Mesenchymal stem cell (in vitro differentiated cells and primary cell): ENCODE measurements around the gene GART.
A peak's percentile ranks its signal among the peaks of the same experiment; 100 is the strongest.

Experiments used
- DNase-seq: peaks from one replicate; pipeline ENCODE4 v3.0.0-alpha.2; 2013
- H2AFZ ChIP-seq: one replicate; pipeline ENCODE4 v1.6.1; 2013; ENCODE audit warnings: low read depth, mild to moderate bottlenecking, control low read depth, inconsistent platforms, low read length, moderate library complexity
- H2AK5ac ChIP-seq: 2 replicates; pipeline ENCODE4 v1.6.1; 2013; ENCODE audit warnings: low read length, moderate library complexity, mild to moderate bottlenecking, inconsistent platforms; ENCODE audit not compliant: severe bottlenecking
- H2BK120ac ChIP-seq: one replicate; pipeline ENCODE4 v1.6.1; 2013; ENCODE audit warnings: low read depth, mild to moderate bottlenecking, inconsistent platforms, low read length, moderate library complexity
- H2BK12ac ChIP-seq, 2 experiments: one replicate each; pipeline ENCODE4 v1.6.1; 2013; ENCODE audit warnings: inconsistent platforms in 2 of 2, low read length in 2 of 2, mild to moderate bottlenecking in 2 of 2, moderate library complexity in 2 of 2, control low read depth in 1 of 2
- H2BK15ac ChIP-seq: one replicate; pipeline ENCODE4 v1.6.1; 2013; ENCODE audit warnings: mild to moderate bottlenecking, low read depth, inconsistent platforms; ENCODE audit not compliant: poor library complexity, severe bottlenecking
- H2BK5ac ChIP-seq: 2 replicates; pipeline ENCODE4 v1.6.1; 2013; ENCODE audit warnings: low read depth, mild to moderate bottlenecking, low read length, control low read depth, inconsistent platforms; ENCODE audit not compliant: poor library complexity, severe bottlenecking
- H3K14ac ChIP-seq, 2 experiments: one replicate each; pipeline ENCODE4 v1.6.1; 2013; ENCODE audit warnings: inconsistent platforms in 2 of 2, low read length in 2 of 2, control low read depth in 1 of 2, mild to moderate bottlenecking in 1 of 2, moderate library complexity in 1 of 2
- H3K18ac ChIP-seq, 2 experiments: one replicate each; pipeline ENCODE4 v1.6.1; 2013; ENCODE audit warnings: inconsistent platforms in 2 of 2, low read length in 2 of 2, control low read depth in 1 of 2, low read depth in 1 of 2, mild to moderate bottlenecking in 1 of 2
- H3K23ac ChIP-seq, 2 experiments: one replicate each; pipeline ENCODE4 v1.6.1; 2013; ENCODE audit warnings: inconsistent platforms in 2 of 2, low read length in 2 of 2, mild to moderate bottlenecking in 2 of 2, moderate library complexity in 2 of 2, control low read depth in 1 of 2
- H3K27ac ChIP-seq: 2 replicates; pipeline ENCODE4 v1.5.1; 2013; ENCODE audit warnings: mild to moderate bottlenecking, moderate library complexity, low read length, control low read depth, inconsistent platforms; ENCODE audit not compliant: poor library complexity, severe bottlenecking
- H3K27me3 ChIP-seq, 2 experiments: 2 replicates each; pipeline versions ENCODE4 v1.6.1 to v1.7.0; 2013; ENCODE audit warnings: low read length in 2 of 2, mild to moderate bottlenecking in 2 of 2, moderate library complexity in 2 of 2, control low read depth in 1 of 2, inconsistent platforms in 1 of 2; ENCODE audit not compliant: control insufficient read depth in 1 of 2, insufficient read depth in 1 of 2
- H3K36me3 ChIP-seq, 2 experiments: 2 replicates each; pipeline versions ENCODE4 v1.6.1 to v1.7.0; 2013; ENCODE audit warnings: low read length in 2 of 2, control low read depth in 1 of 2, inconsistent platforms in 1 of 2, low read depth in 1 of 2, mild to moderate bottlenecking in 1 of 2; ENCODE audit not compliant: insufficient read depth in 2 of 2, control insufficient read depth in 1 of 2
- H3K4ac ChIP-seq, 2 experiments: one replicate each; pipeline ENCODE4 v1.6.1; 2013; ENCODE audit warnings: inconsistent platforms in 2 of 2, low read length in 2 of 2, mild to moderate bottlenecking in 2 of 2, moderate library complexity in 2 of 2, control low read depth in 1 of 2, low read depth in 1 of 2
- H3K4me1 ChIP-seq: 2 replicates; pipeline ENCODE4 v1.6.1; 2013; ENCODE audit warnings: low read depth, low read length, control low read depth; ENCODE audit not compliant: control insufficient read depth, insufficient read depth
- H3K4me2 ChIP-seq: 2 replicates; pipeline ENCODE4 v1.6.1; 2013; ENCODE audit warnings: low read length, mild to moderate bottlenecking, inconsistent platforms; ENCODE audit not compliant: poor library complexity, severe bottlenecking
- H3K4me3 ChIP-seq, 2 experiments: 2 replicates each; pipeline versions ENCODE4 v1.5.1 to v1.7.0; 2013; ENCODE audit warnings: low read length in 2 of 2, mild to moderate bottlenecking in 2 of 2, control low read depth in 1 of 2, low read depth in 1 of 2; ENCODE audit not compliant: insufficient read depth in 1 of 2
- H3K79me1 ChIP-seq: replicated peaks from 2 replicates; pipeline ENCODE4 v1.6.1; 2013; ENCODE audit warnings: mild to moderate bottlenecking, control low read depth, low read length, inconsistent platforms; ENCODE audit not compliant: poor library complexity, severe bottlenecking
- H3K9ac ChIP-seq: 2 replicates; pipeline ENCODE4 v1.7.0; 2013; ENCODE audit warnings: mild to moderate bottlenecking, low read length, moderate library complexity
- H3K9me3 ChIP-seq: 2 replicates; pipeline ENCODE4 v1.7.0; 2013; ENCODE audit warnings: mild to moderate bottlenecking, low read length; ENCODE audit not compliant: control insufficient read depth
- H4K8ac ChIP-seq: one replicate; pipeline ENCODE4 v1.6.1; 2013; ENCODE audit warnings: inconsistent platforms, mild to moderate bottlenecking, low read length, moderate library complexity
- H4K91ac ChIP-seq: one replicate; pipeline ENCODE4 v1.6.1; 2013; ENCODE audit warnings: mild to moderate bottlenecking, low read length, inconsistent platforms
- WGBS: methylation state at CpG from one replicate; pipeline ENCODE4 v1.1.7; 2013; ENCODE audit warnings: mixed read lengths; 5-methylcytosine and 5-hydroxymethylcytosine counted together

Gene GART

DNA sequence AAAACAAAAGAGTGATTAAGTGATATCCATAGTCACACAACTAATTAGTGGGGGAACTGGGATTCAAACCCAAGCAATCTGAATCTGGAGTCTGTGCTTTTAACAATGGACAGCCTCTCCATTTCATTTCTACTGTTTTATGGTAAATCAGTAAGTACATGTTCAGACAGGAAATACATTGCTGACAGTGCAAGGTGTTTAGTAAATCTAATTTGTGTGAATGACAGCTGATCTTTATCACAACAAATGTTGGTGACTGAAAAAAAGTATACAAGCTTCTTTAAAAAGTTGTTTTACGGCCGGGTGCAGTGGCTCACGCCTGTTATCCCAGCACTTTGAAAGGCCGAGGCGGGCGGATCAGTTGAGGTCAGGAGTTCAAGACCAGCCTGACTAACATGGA is 26.0 kb upstream of the GART start:
- H3K9me3 ChIP-seq = no peaks in the 10 kb centered on the region
- WGBS = 93% methylated on average over 6 of the region's 6 CpGs

DNA sequence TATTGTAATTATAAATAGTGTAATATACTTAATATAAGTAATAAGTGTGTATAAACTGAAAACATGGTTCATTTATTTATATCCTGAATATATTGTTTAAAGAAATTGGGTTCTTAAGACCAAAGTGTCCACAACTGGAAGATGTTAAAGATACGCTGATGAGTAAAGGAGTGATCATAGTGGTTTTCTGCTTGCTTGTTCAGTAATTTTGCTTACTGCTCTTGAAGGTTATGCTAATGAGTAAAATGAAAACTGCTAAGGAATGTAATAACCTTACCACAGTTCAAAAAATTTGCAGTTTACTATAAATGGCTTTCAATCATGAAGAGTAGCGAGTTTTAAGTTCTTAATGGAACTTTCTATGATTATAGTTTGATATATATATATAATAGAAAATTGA is 24.6 kb upstream of the GART start:
- H3K9me3 ChIP-seq = no peaks in the 10 kb centered on the region
- no peak overlapping the region for H3K9ac ChIP-seq
- no peak overlapping the region for H3K4ac ChIP-seq
- no peak overlapping the region for H2BK120ac ChIP-seq
- H3K14ac ChIP-seq = no peak overlapping the region
- H3K4me3 ChIP-seq = no peak overlapping the region
- 100% methylated on average over 1 of the region's 2 CpGs for WGBS
- no peak overlapping the region for H3K27ac ChIP-seq
- H3K4me2 ChIP-seq = no peak overlapping the region
- peaks cover 3% of the 10 kb centered on the region for H3K79me1 ChIP-seq
- no peak overlapping the region for H2AK5ac ChIP-seq
- H4K8ac ChIP-seq = no peak overlapping the region
- no peak overlapping the region for H2BK5ac ChIP-seq
- H4K91ac ChIP-seq = no peak overlapping the region
- H2AFZ ChIP-seq = no peak overlapping the region
- H3K36me3 ChIP-seq = peaks cover 13 to 94% of the 10 kb centered on the region in 2 experiments
- H2BK15ac ChIP-seq = no peak overlapping the region
- H3K27me3 ChIP-seq = no peaks in the 10 kb centered on the region
- peaks cover 4% of the 10 kb centered on the region for H3K4me1 ChIP-seq
- no peak overlapping the region for H3K18ac ChIP-seq
- no peak for DNase-seq
- no peak overlapping the region for H3K23ac ChIP-seq
- no peak overlapping the region for H2BK12ac ChIP-seq

More for the DNA sequence above, 26.0 kb upstream of the GART start:
- Histone ChIP-seq H3K36me3 (peaks cover 13 to 93% of the 10 kb centered on the region in 2 experiments), H3K79me1 (peaks cover 3% of the 10 kb centered on the region), H3K4me1 (peaks cover 4% of the 10 kb centered on the region), H3K4me2 (no peak overlapping the region), H2BK5ac (no peak overlapping the region), H3K27ac (no peak overlapping the region), H2AFZ (no peak overlapping the region), H2BK12ac (no peak overlapping the region), H3K18ac (no peak overlapping the region), H3K23ac (no peak overlapping the region), H2AK5ac (no peak overlapping the region), H4K91ac (no peak overlapping the region), H3K4ac (no peak overlapping the region), H3K27me3 (no peaks in the 10 kb centered on the region), H3K9ac (no peak overlapping the region), H3K4me3 (no peak overlapping the region), H2BK15ac (no peak overlapping the region), H2BK120ac (no peak overlapping the region), H4K8ac (no peak overlapping the region), H3K14ac (no peak overlapping the region)
- DNase-seq = no peak

DNA sequence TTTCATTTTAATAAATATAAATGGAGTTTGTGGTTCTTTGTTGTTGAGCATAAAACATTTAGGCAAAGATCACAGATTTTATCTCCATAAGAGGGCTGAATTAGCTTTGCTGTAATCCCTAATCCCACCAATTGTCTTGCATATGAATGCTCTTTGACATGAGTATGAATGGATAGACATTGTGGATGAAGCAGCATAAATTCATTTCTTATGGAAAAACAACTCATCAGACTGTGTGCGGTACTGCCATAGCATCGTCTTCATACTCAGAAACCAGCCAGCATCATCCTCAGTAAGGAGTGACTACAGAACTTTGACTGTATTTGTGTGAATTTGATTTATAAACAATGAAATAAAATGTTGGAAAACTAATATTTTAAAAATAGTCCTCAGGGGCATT is 20.5 kb upstream of the GART start:
- Histone ChIP-seq H3K4ac (no peak overlapping the region), H4K8ac (no peak overlapping the region), H3K27me3 (no peaks in the 10 kb centered on the region), H3K79me1 (peaks cover 7% of the 10 kb centered on the region), H3K4me2 (no peak overlapping the region), H3K14ac (no peak overlapping the region), H2BK5ac (no peak overlapping the region), H3K9me3 (no peaks in the 10 kb centered on the region), H2AFZ (no peak overlapping the region), H3K18ac (no peak overlapping the region), H2AK5ac (no peak overlapping the region), H3K27ac (no peak overlapping the region), H2BK120ac (no peak overlapping the region), H3K9ac (no peak overlapping the region), H3K36me3 (peaks cover 11 to 94% of the 10 kb centered on the region in 2 experiments), H4K91ac (no peak overlapping the region), H2BK15ac (no peak overlapping the region), H3K4me3 (no peak overlapping the region), H3K4me1 (no peaks in the 10 kb centered on the region), H2BK12ac (no peak overlapping the region), H3K23ac (no peak overlapping the region)
- DNase-seq = no peak
- WGBS = 100% methylated on average over 1 of the region's 2 CpGs

DNA sequence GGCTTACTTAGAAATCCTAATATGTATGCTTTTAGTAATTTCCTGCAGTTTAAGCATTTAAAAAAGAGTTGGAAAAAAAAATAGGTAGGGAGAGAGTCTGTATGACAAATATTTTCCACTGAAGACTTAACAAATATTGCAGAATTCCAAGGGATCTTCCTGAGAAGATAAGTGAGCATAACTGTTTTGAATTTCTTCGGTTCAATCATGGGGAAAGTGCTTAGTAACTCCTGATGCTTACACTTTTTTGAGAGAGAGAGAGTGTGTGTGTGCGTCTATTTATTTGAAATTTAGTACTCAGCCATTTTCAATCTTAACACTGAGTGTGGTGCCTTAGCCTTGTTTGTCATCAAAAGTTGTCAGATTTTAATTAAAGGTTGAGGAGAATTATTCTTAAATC is 19.5 kb upstream of the GART start:
- Histone ChIP-seq H3K27ac (no peak overlapping the region), H3K23ac (no peak overlapping the region), H4K8ac (no peak overlapping the region), H2BK120ac (no peak overlapping the region), H3K14ac (no peak overlapping the region), H2BK5ac (no peak overlapping the region), H3K36me3 (peaks cover 15 to 94% of the 10 kb centered on the region in 2 experiments), H2BK12ac (no peak overlapping the region), H3K4me2 (no peak overlapping the region), H3K27me3 (no peaks in the 10 kb centered on the region), H2AK5ac (no peak overlapping the region), H4K91ac (no peak overlapping the region), H3K4ac (no peak overlapping the region), H3K18ac (no peak overlapping the region), H3K4me1 (no peaks in the 10 kb centered on the region), H3K9me3 (no peaks in the 10 kb centered on the region), H2AFZ (no peak overlapping the region), H3K9ac (peak overlapping the region; percentile 12), H3K4me3 (no peak overlapping the region), H2BK15ac (no peak overlapping the region), H3K79me1 (peaks cover 6% of the 10 kb centered on the region)
- 93% methylated on average over 2 of the region's 2 CpGs for WGBS
- DNase-seq = peak; percentile 32
